GM12878 (cell line): ENCODE results near the gene METAP1. TPM values are rescaled to one million over a fixed set of nuclear protein-coding genes. Genes with fewer than 3 reads are reported as not detected.
"Not testable (repeated sequence)": the region's sequence is repeated elsewhere in the genome, so short reads cannot be mapped to it uniquely, and the experiment has no call there.

Experiments
- ATAC-seq: fragments of 200-7000 bp; cut with Tn5 transposase; 3 replicates; pipeline ENCODE4 v1.9.1; 2020; ENCODE audit warnings: mild to moderate bottlenecking, moderate library complexity
- BruUV-seq: library from RNA; stranded (reverse); fragments of 400-500 nt; replicated peaks from 2 replicates; lab custom pipeline; 2021; lab: Mats Ljungman, UMichigan
- CTCF ChIA-PET: fragments of 300-600 bp; sonication (Branson Sonifier 250); formaldehyde crosslinking; extraction: SDS; loops from one replicate; lab custom pipeline; 2021; ENCODE audit warnings: inconsistent platforms; lab: Yijun Ruan, JAX
- POLR2A ChIA-PET: fragments of 350-600 bp; formaldehyde crosslinking; extraction: SDS; loops from one replicate; lab custom pipeline; 2021; ENCODE audit warnings: inconsistent platforms; lab: Charles Lee
- RAD21 ChIA-PET: fragments of 300-600 bp; sonication (Branson Sonifier 250); formaldehyde crosslinking; loops from one replicate; lab custom pipeline; 2023; ENCODE audit warnings: antibody characterized with exemption; ENCODE audit not compliant: unreplicated experiment; lab: Charles Lee
- SMC1A ChIA-PET: fragments of 300-600 bp; sonication (Branson Sonifier 250); formaldehyde crosslinking; loops from one replicate; lab custom pipeline; 2023; ENCODE audit not compliant: unreplicated experiment, uncharacterized antibody; lab: Charles Lee
- DNase-seq: peaks from one replicate; pipeline ENCODE4 v3.0.0-alpha.2; 2011; ENCODE audit warnings: low read depth, low spot score
- FAIRE-seq: peaks from 3 replicates; lab custom pipeline; 2011; peaks lifted over from hg19 to GRCh38; lab: Jason Lieb, UNC
- H2AFZ ChIP-seq: 2 replicates; pipeline ENCODE4 v1.6.0; 2011; ENCODE audit warnings: low read depth, low read length, control low read depth; ENCODE audit not compliant: control insufficient read depth
- H3K27ac ChIP-seq: 2 replicates; pipeline ENCODE4 v1.5.1; 2011; ENCODE audit warnings: control low read depth; ENCODE audit not compliant: control insufficient read depth, insufficient read depth
- H3K27me3 ChIP-seq, 2 experiments: replicated peaks in 1 of 2; 2 replicates each; pipeline versions ENCODE4 v1.6.0 to v1.6.1; 2011; ENCODE audit warnings: low read length in 1 of 2; ENCODE audit not compliant: control insufficient read depth in 2 of 2, insufficient read depth in 2 of 2
- H3K36me3 ChIP-seq, 2 experiments: 2 replicates each; pipeline ENCODE4 v1.5.1; 2011; ENCODE audit warnings: low read length in 1 of 2; ENCODE audit not compliant: control insufficient read depth in 2 of 2, insufficient read depth in 2 of 2
- H3K4me1 ChIP-seq: 2 replicates; pipeline ENCODE4 v1.6.1; 2011; ENCODE audit warnings: mild to moderate bottlenecking, low read length, moderate library complexity, mixed read lengths; ENCODE audit not compliant: control insufficient read depth, insufficient read depth
- H3K4me2 ChIP-seq: 2 replicates; pipeline ENCODE4 v1.6.0; 2011; ENCODE audit warnings: control low read depth; ENCODE audit not compliant: control insufficient read depth, insufficient read depth
- H3K4me3 ChIP-seq: fragments of 200-600 bp; sonication (generic); 2 replicates; pipeline ENCODE4 v1.5.1; 2016
- H3K79me2 ChIP-seq: 2 replicates; pipeline ENCODE4 v1.6.0; 2011; ENCODE audit warnings: low read length; ENCODE audit not compliant: control insufficient read depth, insufficient read depth
- H3K9ac ChIP-seq: 2 replicates; pipeline ENCODE4 v1.8.0; 2011; ENCODE audit warnings: low read length, control low read depth, mixed read lengths; ENCODE audit not compliant: control insufficient read depth, insufficient read depth
- H3K9me3 ChIP-seq: replicated peaks from 3 replicates; pipeline ENCODE4 v1.5.1; 2011; ENCODE audit warnings: mild to moderate bottlenecking, low read length; ENCODE audit not compliant: control insufficient read depth, insufficient read depth
- H4K20me1 ChIP-seq: 2 replicates; pipeline ENCODE4 v1.6.0; 2011; ENCODE audit not compliant: control insufficient read depth, insufficient read depth
- IKZF1 ChIP-seq: fragments of 450-650 bp; conservative IDR thresholded peaks from 2 replicates; pipeline ENCODE4 v1.6.1; 2017; ENCODE audit warnings: antibody characterized with exemption, mild to moderate bottlenecking
- RFX5 ChIP-seq: IDR thresholded peaks from 2 replicates; pipeline ENCODE4 v1.6.1; 2011; ENCODE audit warnings: low read depth, low read length, improper control_type of control experiment
- ZBTB40 ChIP-seq: fragments of 450-650 bp; IDR thresholded peaks from 2 replicates; pipeline ENCODE4 v1.6.1; 2016; ENCODE audit warnings: mild to moderate bottlenecking, moderate library complexity, borderline replicate concordance
- ZNF207 ChIP-seq: fragments of 450-650 bp; IDR thresholded peaks from 2 replicates; pipeline ENCODE4 v1.6.1; 2014; ENCODE audit warnings: antibody characterized with exemption, mild to moderate bottlenecking, borderline replicate concordance
- WGBS: methylation state at CpG from one replicate; pipeline ENCODE4 v1.1.6; 2016; ENCODE audit warnings: low lambda C conversion rate; ENCODE audit not compliant: insufficient replicate concordance, insufficient coverage; ENCODE audit errors: missing lambda C conversion rate; 5-methylcytosine and 5-hydroxymethylcytosine counted together
- in situ Hi-C: fragments of 300-500 bp; cut with MboI; formaldehyde crosslinking; loops from 9 replicates; pipeline ENCODE4 v1.14.3; 2018; ENCODE audit warnings: mixed read lengths
- intact Hi-C: fragments of 100-400 bp; cut with micrococcal nuclease; formaldehyde crosslinking; loops from one replicate; pipeline ENCODE4 v1.14.2; 2022; ENCODE audit not compliant: unreplicated experiment
- polyA plus RNA-seq, 11 experiments: library from polyadenylated mRNA; depleted of rRNA in 4 of 11; unstranded in 6 of 11; stranded (reverse) in 5 of 11; fragments of >200 nt; fragmentation: Nextera tagmentation in 4 of 11; fragmentation: Illumina TruSeq in 1 of 11; extraction: Ambion mirVana in 4 of 11; extraction: Trizol in 1 of 11; gene quantifications; 1 replicate in 1 of 11; 2 replicates in 10 of 11; pipeline versions ENCODE4 v1.2.1 to v1.2.3, GENCODE V29; 2011 to 2016; ENCODE audit warnings: inconsistent platforms in 2 of 11, missing spikeins in 2 of 11, low read depth in 1 of 11
- total RNA-seq, 4 experiments: library from RNA; depleted of rRNA in 3 of 4; stranded (reverse); fragments of >200 nt in 3 of 4; fragmentation: Illumina TruSeq in 1 of 4; extraction: Trizol in 1 of 4; gene quantifications; 2 replicates each; pipeline versions ENCODE4 v1.2.1 to v1.2.3, GENCODE V29; 2013 to 2021

Gene METAP1
- total and polyA plus RNA-seq, 10 of the 15 experiments (the other 5 are each of a cell fraction or from before 2014, with no cell fraction given): 22.7 to 71.4 (median 45.1) TPM

- no TSS peak for BruUV-seq
- DNase-seq (no peak), FAIRE-seq (no peak)
These were observed 84.2 kb downstream of the METAP1 start for GRCh38 chr4:99079625-99080295.

GRCh38 chr4:99080869-99081268, 85.3 kb downstream of the METAP1 start:
- SMC1A ChIA-PET, RAD21 ChIA-PET, H3K27me3 ChIP-seq, H3K9me3 ChIP-seq, H2AFZ ChIP-seq, DNase-seq, POLR2A ChIA-PET, H3K4me1 ChIP-seq, BruUV-seq, H3K4me3 ChIP-seq, H3K4me2 ChIP-seq, H3K27ac ChIP-seq, H3K9ac ChIP-seq, H3K79me2 ChIP-seq, FAIRE-seq, H4K20me1 ChIP-seq, intact Hi-C loops, ATAC-seq: not testable (repeated sequence)
- CTCF ChIA-PET: interaction anchor here (1.0 kb wide), 1 partner anchor 24 kb away, joined by 7 read pairs; no protein-coding TSS in a partner anchor
- H3K36me3 ChIP-seq: peaks cover 4 to 26% of the 10 kb centered on the region in 2 experiments
- in situ Hi-C loops: loop anchor here (25.0 kb wide), 1 partner anchor 856 kb away; the partner anchor contains the start of gene DNAJB14
- WGBS: 67% methylated on average over 6 of the region's 6 CpGs

More at GRCh38 chr4:99079625-99080295, 84.2 kb downstream of the METAP1 start:
- H3K9me3 ChIP-seq: no peaks in the 10 kb centered on the region
- no peak for TF ChIP-seq ZBTB40
- TF ChIP-seq RFX5: no peak
- no peak for TF ChIP-seq ZNF207
- TF ChIP-seq IKZF1: no peak
- H2AFZ ChIP-seq: no peak overlapping the region
- H3K4me3 ChIP-seq: no peak overlapping the region
- H3K9ac ChIP-seq: no peak overlapping the region
- H3K27ac ChIP-seq: no peak overlapping the region
- in situ Hi-C loops: loop anchor here (25.0 kb wide), 1 partner anchor 858 kb away; the partner anchor contains the start of gene DNAJB14
- ChIA-PET SMC1A (no interaction called here), CTCF (interaction anchor here (2.1 kb wide), 1 partner anchor 24 kb away, joined by 9 read pairs; no protein-coding TSS in a partner anchor), POLR2A (interaction anchor here (1.1 kb wide), 1 partner anchor 9 kb away, joined by 3 read pairs; the partner anchor contains the start of gene ADH5), RAD21 (no interaction called here)
- no peaks in the 10 kb centered on the region for H4K20me1 ChIP-seq
- no peaks in the 10 kb centered on the region for H3K4me1 ChIP-seq
- H3K4me2 ChIP-seq: no peak overlapping the region
- H3K36me3 ChIP-seq: peaks cover 4 to 23% of the 10 kb centered on the region in 2 experiments
- H3K27me3 ChIP-seq: no peaks in the 10 kb centered on the region
- 97% methylated on average over 5 of the region's 5 CpGs for WGBS
- intact Hi-C loops: no loop called here
- H3K79me2 ChIP-seq: no peaks in the 10 kb centered on the region
- no peak for ATAC-seq
